CD4-positive, alpha-beta T cell treated with Interleukin-21 for 1 hour (primary cell): Measurements from ENCODE around the gene LDB1.

Source experiments
- DNase-seq: peaks from one replicate; pipeline ENCODE4 v3.0.0-alpha.2; 2020

LDB1 gene

DNA sequence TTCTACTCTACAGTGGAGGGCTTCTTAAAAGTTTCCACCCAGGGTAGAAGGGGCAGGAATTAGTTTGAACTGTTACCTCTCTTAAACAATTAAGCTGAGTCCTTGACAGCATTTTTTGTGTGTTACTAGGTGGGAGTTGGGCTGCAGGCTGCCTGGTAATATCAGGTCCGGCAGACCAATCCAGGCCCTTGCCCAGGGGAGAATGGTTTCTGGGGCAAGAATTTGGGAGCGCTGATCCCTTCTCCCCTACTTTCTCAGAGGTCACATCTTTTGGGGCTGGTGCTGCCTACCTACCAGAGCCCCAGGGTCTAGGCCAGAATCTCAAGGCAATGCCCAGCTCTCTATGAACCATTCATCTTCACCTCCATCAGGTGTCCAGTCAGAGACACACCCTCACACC, 14.2 kb upstream of the LDB1 start:
- DNase-seq, result no peak

DNA sequence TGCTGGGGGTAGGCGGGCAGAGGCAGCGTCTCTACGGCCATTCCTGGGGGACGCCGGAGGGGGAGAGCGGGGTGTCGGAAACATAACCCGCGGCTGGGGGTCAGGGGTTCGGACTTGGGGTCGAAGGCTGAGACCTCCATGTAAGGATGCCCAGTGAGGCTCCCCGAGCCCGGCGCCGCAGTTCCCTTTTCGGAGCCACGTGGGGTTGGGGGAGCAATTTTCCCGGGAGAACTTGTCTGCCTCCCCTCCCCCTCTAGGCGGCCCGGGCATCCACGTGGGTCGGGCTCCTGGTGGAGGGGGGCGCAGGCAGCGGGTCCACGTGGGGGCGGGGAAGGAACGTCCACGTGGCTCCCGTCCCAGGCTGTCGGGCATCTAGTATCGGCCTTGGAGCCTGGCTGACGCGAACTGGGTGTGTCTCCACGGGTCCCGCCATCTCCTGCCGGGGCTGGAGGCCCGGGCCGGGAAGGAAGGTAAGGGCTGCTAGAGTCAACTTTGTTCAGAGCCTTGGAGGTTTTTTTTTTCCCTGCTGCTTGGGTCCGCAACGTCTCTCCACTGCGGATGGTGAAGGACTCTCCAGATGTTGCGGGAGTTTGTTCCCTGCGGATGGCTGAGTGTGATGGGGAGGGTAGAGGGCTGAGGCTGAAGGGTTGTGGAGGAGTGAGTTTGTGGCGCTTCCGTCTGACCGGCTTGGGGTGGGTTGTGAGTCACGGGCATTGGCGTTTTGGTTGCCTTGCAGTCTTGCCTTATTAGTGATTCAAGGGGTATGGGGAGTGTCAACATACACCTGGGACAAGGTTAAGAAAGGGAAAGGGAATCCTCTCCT, 13.4 kb upstream of the LDB1 start:
- peak; percentile 53 for DNase-seq

DNA sequence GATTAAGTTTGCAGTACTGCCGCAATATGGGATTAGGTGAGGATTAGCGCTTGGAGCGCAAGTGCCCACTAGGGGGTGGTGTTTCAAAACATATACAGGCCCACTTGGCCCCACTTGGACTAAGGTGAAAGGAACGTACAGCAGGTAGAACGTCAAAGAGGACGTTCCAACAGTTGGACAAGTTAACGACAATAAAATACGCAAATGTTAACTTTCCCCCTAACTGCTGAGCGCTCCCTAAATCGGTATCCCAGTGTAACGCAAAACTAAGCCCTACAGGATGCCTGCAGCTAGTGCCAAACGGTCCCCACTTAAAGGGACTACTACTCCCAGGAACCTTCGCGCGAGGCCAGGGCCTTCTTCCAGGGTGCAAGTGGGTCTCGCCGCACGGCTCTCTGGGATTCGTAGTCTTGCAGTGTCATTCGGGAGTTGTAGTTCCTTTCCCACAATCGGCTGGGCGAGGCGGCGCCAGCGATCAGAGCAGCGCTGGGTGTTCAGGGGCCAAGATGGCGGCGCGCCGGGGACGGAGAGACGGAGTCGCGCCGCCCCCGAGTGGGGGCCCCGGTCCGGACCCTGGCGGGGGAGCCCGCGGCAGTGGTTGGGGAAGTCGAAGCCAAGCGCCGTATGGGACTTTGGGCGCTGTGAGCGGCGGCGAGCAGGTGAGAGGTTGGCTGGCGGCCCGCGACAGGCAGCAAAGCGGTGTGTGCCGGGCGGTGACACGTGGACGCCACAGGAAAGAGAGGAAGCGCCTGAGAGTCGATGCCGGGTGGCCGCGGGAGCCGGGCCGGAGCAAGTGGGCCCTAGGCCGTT, 12.6 kb upstream of the LDB1 start, which contains the start of gene PPRC1:
Gene PPRC1, plus strand, starts transcription at position 478 of the 810 bp plus-strand sequence. Its CDS starts 29 bp downstream, at position 507.
- DNase-seq, result peak; percentile 98

DNA sequence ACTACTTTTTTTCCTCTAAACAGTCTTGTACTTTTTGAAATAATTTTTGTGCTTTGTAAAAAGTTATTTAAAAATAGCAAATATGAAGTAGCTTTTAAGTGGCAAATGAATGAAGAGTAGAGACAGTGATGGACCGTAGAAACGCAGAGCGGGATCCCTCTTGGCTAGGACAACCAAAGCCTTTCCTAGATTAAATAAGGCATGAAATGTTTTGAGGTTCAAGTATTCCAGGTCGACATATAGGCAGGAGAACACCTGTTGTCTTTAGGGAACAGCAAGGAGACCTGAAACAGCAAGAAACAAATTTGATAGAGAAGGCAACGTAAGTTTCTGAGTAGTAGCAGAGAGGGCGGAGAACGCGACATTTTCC, 12.0 kb upstream of the LDB1 start:
- no peak for DNase-seq

- no peak for DNase-seq
Measured at GRCh38 chr10:102131286-102132170, 11.4 kb upstream of the LDB1 start.

DNA sequence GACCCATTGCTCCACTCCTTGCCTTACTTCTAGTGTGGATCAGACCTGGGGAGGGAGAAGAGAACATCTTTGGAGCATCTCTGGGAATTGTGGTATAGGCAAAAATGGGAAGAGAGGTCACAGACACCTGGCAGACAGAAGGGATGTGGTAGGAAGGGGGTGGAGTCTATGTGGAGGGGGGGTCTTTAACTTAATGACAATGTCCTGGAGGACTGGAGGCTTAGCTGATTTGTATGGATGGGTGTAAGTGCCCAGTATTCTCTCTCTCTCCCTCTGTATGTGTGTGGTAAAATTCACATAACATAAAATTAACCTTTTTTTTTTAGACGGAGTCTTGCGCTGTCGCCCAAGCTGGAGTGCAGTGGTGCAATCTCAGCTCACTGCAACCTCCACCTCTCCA, 3.1 kb upstream of the LDB1 start:
- no peak for DNase-seq

- no peak for DNase-seq
Measured at GRCh38 chr10:102122450-102122849, 2.3 kb upstream of the LDB1 start.

GRCh38 chr10:102121739-102122372, 1.7 kb upstream of the LDB1 start:
- DNase-seq, result no peak

DNA sequence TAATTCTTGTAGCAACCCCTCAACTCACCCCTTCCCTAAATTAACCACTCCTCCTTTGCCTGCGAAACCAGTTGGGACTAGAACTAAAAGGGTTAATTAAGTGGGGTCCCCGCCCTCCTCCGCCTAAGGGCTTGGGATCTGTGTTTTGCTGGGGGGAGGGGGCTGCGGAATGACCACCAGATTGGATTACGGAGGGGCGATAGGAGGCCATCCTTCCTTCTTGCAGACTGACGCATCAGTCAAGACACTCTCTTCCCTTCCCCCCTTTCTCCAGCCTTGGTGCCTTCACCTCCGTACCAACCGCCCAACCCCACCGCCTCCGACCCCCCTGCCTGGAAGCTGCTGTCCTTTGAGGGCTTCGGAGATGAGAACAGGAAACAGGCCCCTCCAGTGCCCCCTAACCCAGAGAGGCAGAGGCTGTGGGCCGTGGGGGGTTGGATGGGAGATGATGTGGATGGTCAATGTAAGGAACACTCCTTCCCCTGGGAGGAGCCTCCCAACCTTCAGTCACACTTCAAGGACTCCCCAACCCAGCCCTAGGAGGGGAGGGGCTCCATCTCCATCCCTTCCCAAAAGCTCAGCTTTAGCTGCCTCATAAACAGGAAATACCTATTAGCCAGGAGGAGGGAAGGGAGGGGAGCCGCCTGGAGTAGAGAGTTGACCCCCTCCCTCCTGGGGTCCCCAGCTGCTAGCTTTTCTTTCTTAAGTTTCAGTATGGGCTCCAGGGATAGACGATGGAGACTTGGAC, 997 bp upstream of the LDB1 start:
- peak; percentile 32 for DNase-seq

DNA sequence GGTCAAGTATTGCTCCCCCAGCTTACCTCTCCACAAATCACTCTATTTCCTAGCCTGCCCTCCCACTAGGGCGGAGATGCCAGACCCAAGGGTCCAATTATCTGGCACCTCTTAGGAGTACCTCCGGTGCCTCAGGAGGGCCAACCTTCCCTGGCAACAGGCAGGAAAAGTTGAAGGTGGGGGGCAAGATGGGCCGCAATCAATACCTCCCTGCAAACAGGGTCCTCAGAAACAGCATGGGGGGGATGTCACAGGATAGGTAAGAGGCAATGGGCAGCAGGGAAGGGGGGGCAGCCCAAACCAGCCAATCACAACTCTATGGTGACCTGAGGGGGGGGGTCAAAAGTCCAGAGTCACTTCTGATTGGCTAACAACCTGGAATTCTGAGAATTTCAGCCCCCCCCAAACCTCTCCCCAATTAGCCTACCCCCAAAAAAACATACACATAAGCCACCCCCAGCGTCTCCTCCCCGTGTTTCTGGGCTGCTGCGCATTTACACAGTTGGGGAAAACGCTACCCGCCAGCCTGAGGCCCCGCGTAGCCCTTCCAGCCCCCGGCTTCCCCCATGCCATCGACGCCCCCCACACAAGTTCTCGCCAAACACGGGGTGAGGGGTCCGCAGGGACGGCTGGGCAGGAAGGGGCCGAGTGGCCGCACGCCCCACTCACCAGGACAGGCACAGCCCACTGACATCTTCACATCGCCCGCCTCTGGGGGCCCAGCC, 589 bp downstream of the LDB1 start:
- DNase-seq, result peak; percentile 73

- DNase-seq, result no peak
Measured at GRCh38 chr10:102118867-102119266, 1.3 kb downstream of the LDB1 start.

DNA sequence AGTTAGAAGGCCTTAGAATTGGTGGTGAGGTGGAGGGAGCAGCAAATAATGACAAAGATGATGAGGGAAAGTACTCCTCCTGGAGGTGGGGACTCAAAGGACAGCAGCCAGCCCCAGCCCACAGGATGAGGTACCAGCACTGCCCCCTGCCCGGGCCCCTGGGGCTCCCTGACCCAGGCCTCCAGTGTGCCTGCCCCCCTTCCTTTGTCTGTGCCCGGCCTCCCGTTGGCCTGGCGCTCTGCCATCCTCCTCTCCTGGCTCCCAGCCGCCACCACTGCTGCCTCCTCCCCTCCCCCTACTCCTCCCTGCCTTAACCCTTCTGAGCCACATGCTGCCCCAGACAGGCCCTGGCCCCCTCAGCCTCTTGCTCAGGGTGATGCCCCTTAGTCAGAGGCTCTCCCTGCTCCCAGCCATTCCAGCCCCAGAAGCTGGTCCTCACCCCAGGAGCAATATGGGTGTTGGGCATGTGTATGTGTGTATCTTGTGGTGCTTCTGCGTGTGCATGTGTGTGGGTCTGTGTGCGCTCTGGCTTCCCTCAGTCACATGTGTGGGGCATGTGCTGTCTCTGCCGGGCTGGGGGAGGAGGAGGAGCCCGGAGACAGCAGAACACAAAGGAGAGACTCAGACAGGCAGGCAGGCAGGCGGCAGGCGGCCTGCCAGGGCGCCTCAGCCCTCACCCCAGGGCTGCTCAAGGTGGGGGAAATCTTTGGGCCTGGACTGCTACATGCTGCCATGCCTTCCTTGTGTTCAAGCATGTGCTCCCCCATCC, 2.6 kb downstream of the LDB1 start:
- peak; percentile 72 for DNase-seq

DNA sequence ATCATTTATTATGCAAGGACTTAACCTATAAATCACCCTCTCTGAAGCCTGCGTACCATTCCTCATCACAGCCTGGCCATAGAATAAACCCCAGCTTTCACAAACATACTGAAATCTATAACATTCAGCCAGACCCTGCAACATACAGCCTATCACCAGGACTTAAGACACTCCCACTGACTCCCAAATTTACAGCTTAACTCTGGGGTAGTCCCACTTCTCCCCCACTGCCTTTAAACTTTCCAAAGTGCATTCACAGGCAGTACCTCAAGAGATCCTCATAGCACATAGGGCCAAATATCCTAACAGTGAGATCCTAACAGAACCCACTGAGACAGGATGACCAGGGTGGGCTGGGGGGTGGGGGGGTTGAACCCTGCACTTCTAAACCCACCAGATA, 3.5 kb downstream of the LDB1 start:
- no peak for DNase-seq

DNA sequence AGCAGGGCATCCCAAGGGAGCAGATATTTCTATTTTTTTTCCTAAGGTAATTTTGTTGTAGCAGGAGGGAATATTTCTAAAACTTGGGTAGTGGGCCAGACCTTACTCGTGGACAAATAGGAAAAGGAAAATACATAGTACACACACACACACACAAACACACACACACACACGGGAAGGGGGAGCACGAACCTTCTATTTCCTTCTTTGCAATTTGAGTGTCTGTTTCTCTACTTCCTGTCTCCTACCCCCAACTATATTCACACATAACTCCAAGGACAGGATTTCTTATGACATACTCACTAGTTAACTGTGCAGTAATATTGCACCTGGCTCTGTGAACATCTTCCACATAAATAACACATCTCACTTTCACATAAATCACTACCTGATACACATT, 4.4 kb downstream of the LDB1 start:
- peak; percentile 33 for DNase-seq

DNA sequence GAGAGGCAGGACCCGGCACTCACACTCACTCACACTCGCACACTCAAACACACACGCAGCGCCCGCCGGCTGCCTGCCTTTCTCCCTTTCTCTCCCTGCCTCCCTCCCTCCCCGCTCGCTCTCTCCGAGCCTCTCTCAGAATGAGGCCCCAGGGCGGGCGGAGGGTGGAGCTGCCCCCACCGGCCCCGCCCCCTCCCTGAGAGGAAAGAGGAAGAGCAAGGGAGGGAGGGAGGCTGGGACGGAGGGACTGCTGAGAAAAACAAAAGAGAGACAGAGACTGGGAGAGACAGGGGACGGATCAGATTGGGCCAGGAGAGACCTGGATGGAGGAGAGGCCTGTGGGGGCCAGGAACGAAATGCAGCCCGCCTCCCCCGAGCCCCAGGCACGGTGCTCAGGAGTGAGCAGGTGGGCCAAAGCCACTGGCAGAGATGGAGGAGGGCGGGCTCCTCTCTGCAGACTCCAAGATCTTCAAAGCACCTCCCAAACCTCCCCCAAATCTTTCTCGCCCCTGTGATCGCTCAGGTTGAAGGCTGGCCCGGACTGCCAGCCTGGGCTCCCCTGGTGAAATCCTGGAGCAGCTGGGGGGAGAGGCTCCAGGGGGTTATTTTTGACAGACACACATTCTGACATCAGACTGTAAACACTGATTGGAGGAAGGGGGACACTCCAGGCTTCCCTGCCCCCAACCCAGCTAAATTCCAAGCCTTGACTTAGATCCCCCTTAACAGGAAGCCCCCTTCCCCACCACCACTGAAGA, 5.1 kb downstream of the LDB1 start:
- peak; percentile 82 for DNase-seq

GRCh38 chr10:102113956-102114857, 6.0 kb downstream of the LDB1 start:
- no peak for DNase-seq

DNA sequence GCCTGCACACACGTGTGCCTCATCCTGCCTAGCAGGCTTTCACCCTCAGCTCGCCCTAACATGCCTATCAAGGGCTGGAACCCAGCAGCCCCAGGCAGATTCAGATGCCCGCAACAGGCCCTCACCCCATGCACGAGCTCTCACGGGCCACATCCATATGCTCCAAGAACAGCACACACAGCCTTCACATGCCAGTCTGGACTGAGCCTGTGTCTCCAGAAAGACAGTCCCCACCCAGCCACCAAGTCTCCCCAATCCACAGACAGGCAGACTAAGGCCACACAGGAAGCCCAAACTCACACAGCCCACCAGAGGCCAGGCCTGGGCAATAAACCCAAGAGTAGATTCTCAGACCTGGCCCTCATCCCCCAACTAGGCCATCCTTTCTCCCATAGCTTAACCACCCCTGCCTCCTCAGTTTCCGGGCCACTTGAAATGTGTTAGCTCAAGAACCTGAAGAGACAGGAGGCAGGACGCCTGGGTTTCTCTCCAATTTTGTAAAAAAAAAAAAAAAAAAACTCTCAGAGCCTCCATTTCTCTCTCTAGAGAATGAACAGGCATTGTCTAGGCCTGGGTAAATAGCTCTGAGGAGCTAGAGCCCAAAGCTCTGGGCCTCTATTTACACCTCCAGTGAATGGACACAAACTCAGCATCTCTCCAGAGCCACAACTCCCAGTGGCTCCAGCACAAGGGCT, 6.8 kb downstream of the LDB1 start:
- DNase-seq, result peak; percentile 30
